H1 (cell line): ENCODE measurements around the gene TMEM165. TPM values are rescaled to one million over a fixed set of nuclear protein-coding genes. Genes with fewer than 3 reads are reported as not detected.

Source experiments
- CTCF ChIA-PET: fragments of 300-600 bp; sonication (Branson Sonifier 250); formaldehyde crosslinking; loops from one replicate; lab custom pipeline; 2021; ENCODE audit not compliant: partially characterized antibody; lab: Charles Lee
- POLR2A ChIA-PET: fragments of 300-600 bp; sonication (Branson Sonifier 250); formaldehyde crosslinking; loops from one replicate; lab custom pipeline; 2021; ENCODE audit warnings: inconsistent platforms; ENCODE audit not compliant: partially characterized antibody; lab: Charles Lee
- DNase-seq, 2 experiments: peaks; one replicate each; pipeline versions ENCODE4 v3.0.0 to v3.0.0-alpha.2; 2010 to 2022; ENCODE audit warnings: low spot score in 2 of 2, low read depth in 1 of 2, mixed read lengths in 1 of 2
- FAIRE-seq: peaks from 2 replicates; lab custom pipeline; 2011; peaks lifted over from hg19 to GRCh38; lab: Jason Lieb, UNC
- H2AFZ ChIP-seq: 2 replicates; pipeline ENCODE4 v1.8.1; 2012; ENCODE audit warnings: low read length, inconsistent platforms
- H2AK5ac ChIP-seq: 2 replicates; pipeline ENCODE4 v1.6.1; 2013; ENCODE audit warnings: low read depth, low read length
- H2BK120ac ChIP-seq: replicated peaks from 2 replicates; pipeline ENCODE3; 2013; ENCODE audit warnings: low read depth, low read length, inconsistent platforms
- H2BK12ac ChIP-seq: 2 replicates; pipeline ENCODE4 v1.6.1; 2013; ENCODE audit warnings: low read depth, low read length
- H2BK15ac ChIP-seq: 2 replicates; pipeline ENCODE4 v1.6.1; 2013; ENCODE audit warnings: low read length
- H2BK20ac ChIP-seq: 2 replicates; pipeline ENCODE4 v1.6.1; 2013; ENCODE audit warnings: low read length
- H2BK5ac ChIP-seq: 2 replicates; pipeline ENCODE4 v1.6.1; 2013; ENCODE audit warnings: low read depth, low read length
- H3K14ac ChIP-seq: 2 replicates; pipeline ENCODE4 v1.6.1; 2013; ENCODE audit warnings: inconsistent platforms; ENCODE audit not compliant: insufficient read length
- H3K18ac ChIP-seq: 2 replicates; pipeline ENCODE4 v1.6.1; 2013; ENCODE audit warnings: low read length; ENCODE audit errors: extremely low read depth
- H3K23ac ChIP-seq: 2 replicates; pipeline ENCODE4 v1.6.1; 2013; ENCODE audit warnings: inconsistent platforms; ENCODE audit not compliant: insufficient read length
- H3K23me2 ChIP-seq: 2 replicates; pipeline ENCODE4 v1.6.1; 2013; ENCODE audit warnings: low read depth, low read length
- H3K27ac ChIP-seq: 2 replicates; pipeline ENCODE4 v1.6.1; 2011; ENCODE audit warnings: low read depth, low read length, inconsistent platforms
- H3K27me3 ChIP-seq, 4 experiments: replicated peaks in 1 of 4; 1 replicate in 1 of 4; 2 replicates in 3 of 4; pipeline versions ENCODE4 v1.6.1 to v1.8.1; 2011 to 2013; ENCODE audit warnings: low read length in 3 of 4, mild to moderate bottlenecking in 3 of 4, inconsistent platforms in 2 of 4, mixed read lengths in 2 of 4, moderate library complexity in 1 of 4; ENCODE audit not compliant: control insufficient read depth in 3 of 4, insufficient read depth in 3 of 4; ENCODE audit errors: extremely low read depth in 1 of 4
- H3K36me3 ChIP-seq, 4 experiments: 2 replicates each; pipeline versions ENCODE4 v1.6.1 to v1.8.1; 2011 to 2013; ENCODE audit warnings: mild to moderate bottlenecking in 4 of 4, low read length in 3 of 4, moderate library complexity in 2 of 4, control low read depth in 1 of 4, inconsistent platforms in 1 of 4; ENCODE audit not compliant: insufficient read depth in 4 of 4, control insufficient read depth in 2 of 4
- H3K4ac ChIP-seq: replicated peaks from 2 replicates; pipeline ENCODE3; 2013; ENCODE audit warnings: low read length, low read depth, mixed read lengths, inconsistent platforms; ENCODE audit not compliant: insufficient read length
- H3K4me1 ChIP-seq, 4 experiments: replicated peaks in 1 of 4; 1 replicate in 1 of 4; 2 replicates in 3 of 4; pipeline versions ENCODE4 v1.6.1 to v1.8.1; 2011 to 2013; ENCODE audit warnings: low read length in 3 of 4, inconsistent platforms in 2 of 4, mixed read lengths in 1 of 4; ENCODE audit not compliant: insufficient read depth in 4 of 4, control insufficient read depth in 3 of 4
- H3K4me2 ChIP-seq, 2 experiments: 2 replicates each; pipeline versions ENCODE4 v1.6.1 to v1.8.1; 2011 to 2013; ENCODE audit warnings: low read depth in 2 of 2, low read length in 2 of 2, control low read depth in 1 of 2, inconsistent platforms in 1 of 2, mild to moderate bottlenecking in 1 of 2; ENCODE audit not compliant: insufficient read depth in 1 of 2
- H3K4me3 ChIP-seq, 4 experiments: fragments of 200-600, 300-600 bp in 1 of 4; sonication (generic), shearing (Covaris generic), sonication (Bioruptor Twin) in 1 of 4; 2 replicates each; pipeline versions ENCODE4 v1.5.1 to v1.8.1; 2011 to 2016; ENCODE audit warnings: low read length in 4 of 4, low read depth in 3 of 4, control low read depth in 2 of 4, inconsistent platforms in 2 of 4, mild to moderate bottlenecking in 2 of 4, mixed read lengths in 1 of 4, moderate library complexity in 1 of 4; ENCODE audit not compliant: insufficient read depth in 2 of 4; ENCODE audit errors: extremely low read depth in 1 of 4
- H3K56ac ChIP-seq: replicated peaks from 2 replicates; pipeline ENCODE3; 2013; ENCODE audit warnings: low read depth, mild to moderate bottlenecking, mixed read lengths, low read length, inconsistent platforms; ENCODE audit not compliant: insufficient read length
- H3K79me1 ChIP-seq: 2 replicates; pipeline ENCODE4 v1.6.1; 2013; ENCODE audit warnings: low read depth, low read length, control low read depth
- H3K79me2 ChIP-seq, 2 experiments: 2 replicates each; pipeline versions ENCODE4 v1.6.1 to v1.8.1; 2012 to 2013; ENCODE audit warnings: low read length in 2 of 2, mild to moderate bottlenecking in 2 of 2, inconsistent platforms in 1 of 2; ENCODE audit not compliant: insufficient read depth in 2 of 2, control insufficient read depth in 1 of 2
- H3K9ac ChIP-seq, 4 experiments: replicated peaks in 1 of 4; 1 replicate in 1 of 4; 2 replicates in 3 of 4; pipeline versions ENCODE4 v1.6.1 to v1.8.1; 2011 to 2013; ENCODE audit warnings: low read depth in 3 of 4, low read length in 3 of 4, control low read depth in 2 of 4, mild to moderate bottlenecking in 2 of 4, moderate library complexity in 2 of 4, inconsistent platforms in 1 of 4; ENCODE audit errors: extremely low read depth in 1 of 4
- H3K9me3 ChIP-seq, 2 experiments: 2 replicates each; pipeline versions ENCODE4 v1.6.1 to v1.8.1; 2012 to 2013; ENCODE audit warnings: mild to moderate bottlenecking in 2 of 2, moderate library complexity in 2 of 2, control low read depth in 1 of 2, inconsistent platforms in 1 of 2, low read depth in 1 of 2, low read length in 1 of 2, mixed read lengths in 1 of 2; ENCODE audit not compliant: insufficient read depth in 2 of 2
- H4K20me1 ChIP-seq, 2 experiments: replicated peaks in 1 of 2; 2 replicates each; pipeline versions ENCODE3 to v1.8.1; 2011 to 2013; ENCODE audit warnings: inconsistent platforms in 2 of 2, low read length in 2 of 2, mild to moderate bottlenecking in 1 of 2; ENCODE audit not compliant: insufficient read depth in 2 of 2, control insufficient read depth in 1 of 2
- H4K5ac ChIP-seq: 2 replicates; pipeline ENCODE4 v1.6.1; 2013; ENCODE audit warnings: low read length, low read depth, mixed read lengths, inconsistent platforms; ENCODE audit not compliant: insufficient read length
- H4K8ac ChIP-seq: 2 replicates; pipeline ENCODE4 v1.8.0; 2013; ENCODE audit warnings: mild to moderate bottlenecking, moderate library complexity, low read length, inconsistent platforms; ENCODE audit not compliant: insufficient read depth; ENCODE audit errors: extremely low read depth
- H4K91ac ChIP-seq: replicated peaks from 2 replicates; pipeline ENCODE3; 2013; ENCODE audit warnings: low read length, mixed read lengths, inconsistent platforms; ENCODE audit not compliant: insufficient read length
- CBX8 ChIP-seq: fragments of 300-800, 300-1000 bp; sonication (generic); IDR thresholded peaks from 2 replicates; pipeline ENCODE4 v1.7.1; 2016; ENCODE audit warnings: low read depth, low read length, borderline replicate concordance
- CREB1 ChIP-seq: IDR thresholded peaks from 2 replicates; pipeline ENCODE4 v1.6.1; 2012; ENCODE audit warnings: inconsistent platforms
- HDAC2 ChIP-seq, 2 experiments: fragments of 300-600 bp in 1 of 2; sonication (generic) in 1 of 2; IDR thresholded peaks; 2 replicates each; pipeline ENCODE4 v1.6.1; 2011 to 2012; ENCODE audit warnings: low read depth in 2 of 2, low read length in 2 of 2, mild to moderate bottlenecking in 2 of 2, moderate library complexity in 2 of 2, borderline replicate concordance in 1 of 2, inconsistent platforms in 1 of 2
- NRF1 ChIP-seq: IDR thresholded peaks from 2 replicates; pipeline ENCODE4 v1.6.1; 2011; ENCODE audit warnings: mild to moderate bottlenecking, low read depth, low read length, improper control_type of control experiment
- RBBP5 ChIP-seq: IDR thresholded peaks from 2 replicates; pipeline ENCODE4 v1.7.1; 2012; ENCODE audit warnings: low read depth, mild to moderate bottlenecking, inconsistent platforms, low read length, moderate library complexity, borderline replicate concordance
- RFX5 ChIP-seq: IDR thresholded peaks from 2 replicates; pipeline ENCODE4 v1.6.1; 2011; ENCODE audit warnings: low read depth, low read length, improper control_type of control experiment, borderline replicate concordance
- SIRT6 ChIP-seq: IDR thresholded peaks from one replicate; pipeline ENCODE4 v1.7.1; 2012; ENCODE audit warnings: low read length, inconsistent platforms
- SIX5 ChIP-seq: IDR thresholded peaks from 2 replicates; pipeline ENCODE4 v1.6.1; 2011; ENCODE audit warnings: mild to moderate bottlenecking, low read depth, low read length
- SP4 ChIP-seq: IDR thresholded peaks from 2 replicates; pipeline ENCODE4 v1.6.1; 2012; ENCODE audit warnings: low read length, inconsistent platforms
- WGBS, 2 experiments: shearing (Covaris generic) in 1 of 2; methylation state at CpG; one replicate each; pipeline versions ENCODE4 v1.1.6 to v1.1.7; 2013 to 2015; ENCODE audit warnings: low lambda C conversion rate in 2 of 2, mixed read lengths in 2 of 2, inconsistent platforms in 1 of 2, low coverage in 1 of 2, missing lambda C conversion rate in 1 of 2; ENCODE audit not compliant: insufficient replicate concordance in 2 of 2, insufficient coverage in 1 of 2, insufficient read length in 1 of 2; ENCODE audit errors: extremely low coverage in 1 of 2, missing lambda C conversion rate in 1 of 2; 5-methylcytosine and 5-hydroxymethylcytosine counted together
- polyA plus RNA-seq, 7 experiments: library from polyadenylated mRNA; depleted of rRNA in 3 of 7; stranded (reverse) in 5 of 7; unstranded in 2 of 7; fragments of >200 nt in 5 of 7; fragments of 200-250 nt in 2 of 7; gene quantifications; 1 replicate in 5 of 7; 2 replicates in 1 of 7; 4 replicates in 1 of 7; pipeline versions ENCODE4 v1.2.1 to v1.2.3, GENCODE V29; 2011 to 2013; ENCODE audit warnings: missing spikeins in 2 of 7, mixed read lengths in 2 of 7
- total RNA-seq: library from RNA; stranded (reverse); fragmentation: NEBNext Ultra II Directional; extraction: Animal tissue kit (Norgen Biotek cat#: 25700); gene quantifications from 2 replicates; pipeline ENCODE4 v1.2.1, GENCODE V29; 2021
- TF ChIP-seq, protein P1 (sequence below), 3 experiments: IDR thresholded peaks; 1 replicate in 2 of 3; 2 replicates in 1 of 3; pipeline versions ENCODE4 v1.5.1 to v1.6.1; 2011; ENCODE audit warnings: low read length in 3 of 3, mild to moderate bottlenecking in 3 of 3, inconsistent platforms in 2 of 3, low read depth in 1 of 3, moderate library complexity in 1 of 3; ENCODE audit not compliant: insufficient read depth in 1 of 3; ENCODE audit errors: control extremely low read depth in 1 of 3
- TF ChIP-seq, protein P2 (sequence below): IDR thresholded peaks from 2 replicates; pipeline ENCODE4 v1.6.1; 2011; ENCODE audit warnings: low read depth, mild to moderate bottlenecking, low read length; ENCODE audit not compliant: insufficient read depth

The TMEM165 gene
- total and polyA plus RNA-seq, 2 of the 8 experiments (the other 6 are each of a cell fraction or from before 2014, with no cell fraction given): 85.5 to 125 TPM

DNA sequence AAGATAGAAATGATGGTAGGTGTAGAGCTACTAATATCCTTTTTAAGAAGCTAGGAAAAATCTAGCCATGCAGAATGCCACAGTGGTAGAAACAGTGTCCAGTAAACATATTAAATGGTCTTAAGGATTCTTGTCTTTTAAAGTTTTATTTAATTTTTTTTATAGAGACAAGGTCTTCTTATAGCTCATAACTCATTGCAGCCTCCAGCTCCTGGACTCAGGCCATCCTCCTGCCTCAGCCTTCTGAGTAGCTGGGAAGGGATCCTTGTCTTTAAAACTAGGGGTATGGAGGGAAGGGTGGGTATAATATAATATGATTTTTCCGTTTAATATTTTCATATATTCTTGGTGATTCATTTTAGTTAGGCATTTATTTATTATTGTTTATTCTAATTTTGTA is 3.8 kb downstream of the TMEM165 start:
- Histone ChIP-seq H3K4me3 (peak overlapping the region in 1 of 4 experiments; percentile 78; a peak in 1 of 8 replicates), H4K91ac (no peak overlapping the region), H3K9me3 (no peaks in the 10 kb centered on the region), H2BK15ac (no peak overlapping the region), H3K56ac (no peak overlapping the region), H3K36me3 (peaks cover 0 to 37% (median 3%) of the 10 kb centered on the region in 4 experiments; a peak in 4 of 8 replicates), H3K4ac (no peak overlapping the region), H2BK5ac (no peak overlapping the region), H3K23ac (no peak overlapping the region), H3K4me1 (peaks cover 0 to 6% (median under 1%) of the 10 kb centered on the region in 4 experiments; a peak in 2 of 7 replicates), H3K27me3 (no peaks in the 10 kb centered on the region), H4K8ac (no peak overlapping the region), H2BK120ac (no peak overlapping the region), H3K79me1 (peaks cover 4% of the 10 kb centered on the region), H4K5ac (no peak overlapping the region), H2AFZ (no peak overlapping the region), H3K23me2 (peaks cover 18% of the 10 kb centered on the region), H4K20me1 (peaks cover 12 to 16% of the 10 kb centered on the region in 2 experiments), H3K4me2 (peak overlapping the region in 1 of 2 experiments; percentile 97; a peak in 1 of 4 replicates), H3K9ac (no peak overlapping the region), H3K79me2 (peaks cover 33 to 75% of the 10 kb centered on the region in 2 experiments), H2BK12ac (no peak overlapping the region), H3K18ac (no peak overlapping the region), H3K14ac (no peak overlapping the region), H2BK20ac (no peak overlapping the region), H3K27ac (no peak overlapping the region), H2AK5ac (no peak overlapping the region)
- ChIA-PET CTCF (no interaction called here), POLR2A (interaction anchor here (0.7 to 1.5 kb wide), 2 partner anchors 53 to 54 kb away, joined by 3 read pairs; no protein-coding TSS in a partner anchor)
- DNase-seq: no peak
- WGBS, 2 experiments: 80% methylated on average over 1 of the region's 1 CpG; no CpG with 5 or more reads in 1 of the 2 experiments
- no peak for FAIRE-seq
- no peak for TF ChIP-seq HDAC2 (IDR thresholded peaks at IDR 0.05; ENCODE audit: borderline replicate concordance in 1 of 2, low read depth in 2 of 2, low read length in 2 of 2)
- TF ChIP-seq SIRT6: no peak
- TF ChIP-seq RFX5: no peak
- TF ChIP-seq, protein P1, sequence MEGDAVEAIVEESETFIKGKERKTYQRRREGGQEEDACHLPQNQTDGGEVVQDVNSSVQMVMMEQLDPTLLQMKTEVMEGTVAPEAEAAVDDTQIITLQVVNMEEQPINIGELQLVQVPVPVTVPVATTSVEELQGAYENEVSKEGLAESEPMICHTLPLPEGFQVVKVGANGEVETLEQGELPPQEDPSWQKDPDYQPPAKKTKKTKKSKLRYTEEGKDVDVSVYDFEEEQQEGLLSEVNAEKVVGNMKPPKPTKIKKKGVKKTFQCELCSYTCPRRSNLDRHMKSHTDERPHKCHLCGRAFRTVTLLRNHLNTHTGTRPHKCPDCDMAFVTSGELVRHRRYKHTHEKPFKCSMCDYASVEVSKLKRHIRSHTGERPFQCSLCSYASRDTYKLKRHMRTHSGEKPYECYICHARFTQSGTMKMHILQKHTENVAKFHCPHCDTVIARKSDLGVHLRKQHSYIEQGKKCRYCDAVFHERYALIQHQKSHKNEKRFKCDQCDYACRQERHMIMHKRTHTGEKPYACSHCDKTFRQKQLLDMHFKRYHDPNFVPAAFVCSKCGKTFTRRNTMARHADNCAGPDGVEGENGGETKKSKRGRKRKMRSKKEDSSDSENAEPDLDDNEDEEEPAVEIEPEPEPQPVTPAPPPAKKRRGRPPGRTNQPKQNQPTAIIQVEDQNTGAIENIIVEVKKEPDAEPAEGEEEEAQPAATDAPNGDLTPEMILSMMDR (IDR thresholded peaks at IDR 0.05; ENCODE audit: control extremely low read depth in 1 of 3, insufficient read depth in 1 of 3, low read depth in 1 of 3, low read length in 3 of 3): no peak
- TF ChIP-seq CREB1: no peak
- TF ChIP-seq SP4: no peak
- no peak for TF ChIP-seq SIX5
- no peak for TF ChIP-seq CBX8
- TF ChIP-seq, protein P2, sequence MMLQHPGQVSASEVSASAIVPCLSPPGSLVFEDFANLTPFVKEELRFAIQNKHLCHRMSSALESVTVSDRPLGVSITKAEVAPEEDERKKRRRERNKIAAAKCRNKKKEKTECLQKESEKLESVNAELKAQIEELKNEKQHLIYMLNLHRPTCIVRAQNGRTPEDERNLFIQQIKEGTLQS: no peak
- no peak for TF ChIP-seq RBBP5
- no peak for TF ChIP-seq NRF1
